NCI-H446 (cell line): Measurements from ENCODE around the gene FES.

Experiments used
- DNase-seq, 2 experiments: peaks; one replicate each; lab custom pipeline; 2025; lab: John Stamatoyannopoulos, UW

Gene FES

DNA sequence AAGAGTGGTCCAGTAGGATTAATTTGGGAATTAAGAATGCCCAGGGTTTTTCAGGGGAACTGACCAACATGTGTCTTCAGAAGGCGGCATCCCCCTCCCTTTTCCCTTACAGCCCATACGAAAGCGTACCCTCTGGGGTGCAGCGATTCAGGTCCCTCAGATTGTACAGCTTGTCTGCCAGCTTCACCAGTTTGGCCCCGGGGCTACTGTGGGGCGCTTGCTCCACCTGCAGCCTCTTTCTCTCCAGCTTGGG is 47.2 kb downstream of the FES start:
- no peak for DNase-seq

DNA sequence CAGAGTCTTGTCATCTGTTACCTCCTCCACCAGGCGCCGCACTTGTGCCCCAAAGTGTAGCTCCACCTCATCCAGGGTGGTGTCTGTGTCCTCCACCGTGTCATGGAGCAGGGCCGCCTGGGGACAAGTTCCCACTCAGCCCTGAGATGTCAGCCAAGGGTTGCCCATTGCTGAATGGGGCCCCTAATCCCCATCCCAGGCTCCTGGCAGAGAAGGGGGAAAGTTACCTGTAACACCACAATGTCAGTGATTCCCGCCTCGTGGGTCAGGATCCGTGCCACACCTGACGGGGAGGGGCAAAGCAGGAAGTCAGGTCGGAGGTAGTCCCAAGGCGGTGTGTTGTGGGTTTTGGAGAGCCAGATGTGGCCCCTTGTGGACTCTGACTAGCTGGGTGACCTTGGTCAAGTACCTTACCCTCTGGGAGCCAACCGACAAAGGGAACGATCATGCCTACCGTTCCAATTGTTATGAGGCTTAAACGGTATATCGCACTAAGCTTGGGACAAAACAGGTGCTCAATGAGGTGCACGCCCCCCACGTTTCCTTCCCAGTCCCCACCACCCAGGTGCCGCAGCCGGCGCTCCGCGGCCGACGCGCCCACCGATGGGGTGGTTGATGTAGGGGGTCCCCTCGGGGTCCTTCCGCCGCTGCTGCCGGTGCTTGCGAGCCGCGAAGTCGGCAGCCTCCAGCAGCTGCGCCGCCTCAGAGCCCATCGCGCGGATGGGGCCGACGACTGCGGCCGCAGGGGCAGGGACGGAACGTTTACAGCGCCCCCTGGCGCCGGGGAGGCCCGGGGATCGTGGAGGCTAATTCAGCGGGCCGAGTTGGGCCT is 47.7 kb downstream of the FES start, which contains the start of gene HDDC3:
TSS of gene HDDC3 (minus strand) at position 722 of the 832 bp plus-strand sequence. CDS start at position 713, 9 bp downstream.
- peak; percentile 37 to 82 for DNase-seq

DNA sequence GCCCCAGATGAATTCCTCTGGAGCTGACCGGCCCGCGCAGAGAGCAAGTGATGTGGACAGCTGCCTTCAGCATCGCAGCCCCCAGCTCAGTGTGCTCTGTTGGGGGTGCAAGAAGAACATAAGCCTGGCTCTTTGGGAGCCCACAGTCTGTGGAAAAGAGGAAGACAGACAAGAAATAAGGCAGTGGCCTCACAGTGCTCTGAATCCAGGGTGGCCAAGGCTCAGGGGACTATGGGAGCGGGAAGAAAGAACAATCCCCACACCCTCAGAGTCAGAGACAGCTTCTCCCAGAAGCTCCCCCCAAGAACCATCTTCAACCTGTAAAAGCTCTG is 48.3 kb downstream of the FES start:
- no peak for DNase-seq

DNA sequence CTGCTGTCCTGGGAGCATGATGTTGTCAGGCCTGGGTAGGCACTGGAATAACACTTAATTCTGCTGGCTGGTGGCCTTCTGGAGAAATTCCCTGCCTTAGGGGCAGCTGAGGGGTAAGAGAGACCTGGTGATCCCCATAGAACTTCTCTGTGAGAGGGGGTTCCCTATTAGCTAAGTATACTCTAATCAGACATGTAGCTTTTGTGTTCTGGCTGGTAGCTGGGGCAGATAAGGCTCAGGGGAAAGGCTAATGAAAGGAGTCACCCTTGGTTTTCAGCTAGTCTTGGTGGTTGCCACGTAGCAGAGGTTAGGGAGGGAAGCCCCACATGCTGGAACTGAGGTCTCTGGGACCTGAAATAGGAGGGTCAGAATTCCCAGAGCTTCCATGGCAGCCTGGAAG is 49.0 kb downstream of the FES start:
- no peak for DNase-seq

DNA sequence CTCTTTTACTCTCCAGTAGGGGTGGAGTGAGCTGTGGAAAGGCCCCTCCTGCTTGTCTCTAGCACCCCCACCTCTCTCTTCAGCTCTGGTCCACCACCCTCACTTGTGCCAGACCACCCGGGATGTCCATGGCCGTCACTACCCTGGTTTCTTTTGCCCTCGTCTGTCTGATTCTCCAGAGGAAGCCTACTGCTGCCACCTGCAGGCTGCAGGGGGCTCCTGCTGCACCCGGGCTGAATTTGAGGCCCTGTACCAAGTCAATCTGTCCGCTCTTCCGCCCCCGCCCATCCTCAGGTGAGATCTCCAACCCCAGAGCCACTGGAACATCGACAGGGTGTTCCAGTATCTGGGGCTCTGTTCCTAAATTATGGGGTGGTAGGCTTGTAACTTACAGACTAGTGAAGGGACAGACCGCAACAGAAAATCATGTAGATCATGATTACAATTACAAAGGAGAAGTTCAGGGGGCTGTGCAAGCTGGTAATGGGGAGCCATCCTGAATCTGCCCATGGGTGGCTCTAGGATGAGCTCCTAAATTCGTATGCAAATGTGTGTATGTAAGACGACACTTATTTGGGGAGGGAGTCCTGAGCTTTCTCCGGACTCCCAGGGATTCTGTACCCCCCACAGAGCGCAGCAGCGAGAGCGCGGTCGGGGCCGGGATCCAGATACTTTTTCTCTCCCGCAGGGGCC is 50.1 kb downstream of the FES start:
- peak; percentile 38 to 81 for DNase-seq

DNA sequence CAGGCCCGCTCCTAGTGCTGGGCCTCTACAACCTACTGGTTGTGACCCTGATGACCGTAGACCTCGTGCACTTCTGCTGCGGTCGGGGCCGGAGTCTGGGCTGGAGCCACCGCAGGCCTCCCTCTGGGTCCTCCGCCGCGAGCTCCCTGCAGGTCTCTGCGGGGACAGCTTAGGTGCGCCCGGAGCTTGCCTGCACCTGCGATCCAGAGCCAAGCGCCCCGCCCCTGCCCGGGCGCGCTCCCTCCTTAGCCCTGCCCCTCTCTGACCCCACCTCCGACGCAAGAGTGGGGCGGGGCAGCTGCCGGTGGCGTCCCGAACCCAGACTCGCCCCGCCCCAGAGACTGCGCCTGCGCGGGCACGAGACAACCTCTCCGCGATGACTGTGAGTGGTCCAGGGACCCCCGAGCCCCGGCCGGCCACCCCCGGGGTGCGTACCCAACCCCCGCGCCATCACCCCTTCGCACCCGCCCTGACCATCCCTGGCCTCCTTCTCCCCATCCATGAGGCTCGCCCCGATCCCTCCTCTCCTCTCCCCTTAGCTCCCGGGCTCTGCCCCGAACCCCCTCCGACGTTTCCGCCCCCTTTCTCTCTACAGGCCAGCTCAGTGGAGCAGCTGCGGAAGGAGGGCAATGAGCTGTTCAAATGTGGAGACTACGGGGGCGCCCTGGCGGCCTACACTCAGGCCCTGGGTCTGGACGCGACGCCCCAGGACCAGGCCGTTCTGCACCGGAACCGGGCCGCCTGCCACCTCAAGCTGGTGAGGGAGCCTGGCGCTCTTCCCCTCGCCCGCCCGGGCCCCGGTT is 50.8 kb downstream of the FES start, which contains the start of gene UNC45A:
TSS of gene UNC45A (plus strand) at position 337 of the 803 bp plus-strand sequence. CDS start at position 377, 40 bp downstream.
- peak; percentile 38 to 82 for DNase-seq

DNA sequence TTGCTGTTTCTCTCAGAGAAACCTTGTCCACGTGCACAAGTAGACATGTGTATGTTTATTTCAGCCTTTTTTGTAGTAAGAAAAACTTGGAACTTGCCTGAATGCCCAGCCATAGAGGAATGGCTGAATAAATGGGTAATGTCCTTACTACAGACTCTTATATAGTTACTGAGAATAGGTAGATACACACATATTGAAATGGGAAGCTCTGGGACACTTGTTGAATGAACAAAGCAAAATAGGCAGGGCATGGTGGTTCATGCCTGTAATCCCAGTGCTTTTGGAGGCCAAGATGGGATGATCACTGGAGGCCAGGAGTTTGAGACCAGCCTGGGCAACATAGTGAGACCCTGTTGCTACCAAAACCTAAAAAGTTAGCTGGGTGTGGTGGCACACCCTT is 52.5 kb downstream of the FES start:
- DNase-seq = no peak

DNA sequence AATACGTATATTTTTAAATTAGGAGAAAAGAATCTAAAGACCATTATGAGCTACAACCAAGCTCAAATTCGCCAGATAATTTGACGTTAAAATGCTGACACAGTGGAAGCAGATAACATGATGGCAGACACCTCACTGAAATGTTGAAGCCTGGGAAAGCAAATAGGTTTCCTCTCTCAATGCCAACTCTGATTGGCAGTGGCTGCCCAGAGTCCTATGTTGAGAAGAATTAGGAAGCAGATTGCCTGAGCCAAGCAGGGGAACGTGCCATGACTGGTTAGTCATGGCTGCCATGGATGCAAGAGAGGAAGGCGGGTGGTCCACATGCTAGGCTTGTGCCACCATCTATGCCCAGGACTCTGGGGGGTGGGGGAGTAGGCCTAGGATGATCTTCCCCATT is 54.0 kb downstream of the FES start:
- no peak for DNase-seq

DNA sequence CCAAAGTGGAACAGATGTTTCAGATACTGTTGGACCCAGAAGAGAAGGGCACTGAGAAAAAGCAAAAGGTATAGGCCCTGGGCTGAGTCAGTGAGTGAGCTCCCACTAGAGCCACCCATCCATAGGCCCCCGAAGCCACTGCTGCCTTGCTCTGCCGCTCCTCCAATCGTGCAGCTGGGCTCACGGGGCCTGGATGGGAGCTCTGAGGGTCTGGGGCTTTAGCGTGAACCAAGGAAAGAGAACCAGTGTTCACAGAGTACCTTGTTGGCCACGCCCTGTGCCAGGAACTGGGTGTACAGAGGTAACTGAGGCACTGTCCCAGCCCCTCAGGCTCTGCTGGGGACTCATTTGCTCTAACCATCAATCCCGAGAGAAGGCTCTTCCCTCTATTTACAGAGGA is 55.5 kb downstream of the FES start:
- no peak for DNase-seq

DNA sequence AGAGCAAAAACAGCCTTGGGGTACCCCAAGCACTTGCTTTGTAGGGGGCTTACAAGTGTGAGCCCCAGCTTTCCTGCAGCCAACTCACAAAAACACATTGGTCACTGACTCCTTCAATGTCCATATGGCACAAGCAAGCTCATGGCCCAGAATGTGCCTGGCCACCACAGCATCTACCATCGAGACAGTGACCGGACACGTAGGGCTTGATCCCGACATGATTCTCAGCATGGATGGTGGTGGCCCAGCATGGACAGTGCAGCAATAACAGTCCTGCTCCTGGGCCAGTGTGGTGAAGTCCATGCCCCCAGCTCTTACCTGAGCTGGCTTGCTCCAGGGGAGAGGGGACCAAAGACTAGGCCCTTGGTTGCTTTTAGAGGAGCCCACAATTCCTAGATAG is 56.7 kb downstream of the FES start:
- DNase-seq = no peak

DNA sequence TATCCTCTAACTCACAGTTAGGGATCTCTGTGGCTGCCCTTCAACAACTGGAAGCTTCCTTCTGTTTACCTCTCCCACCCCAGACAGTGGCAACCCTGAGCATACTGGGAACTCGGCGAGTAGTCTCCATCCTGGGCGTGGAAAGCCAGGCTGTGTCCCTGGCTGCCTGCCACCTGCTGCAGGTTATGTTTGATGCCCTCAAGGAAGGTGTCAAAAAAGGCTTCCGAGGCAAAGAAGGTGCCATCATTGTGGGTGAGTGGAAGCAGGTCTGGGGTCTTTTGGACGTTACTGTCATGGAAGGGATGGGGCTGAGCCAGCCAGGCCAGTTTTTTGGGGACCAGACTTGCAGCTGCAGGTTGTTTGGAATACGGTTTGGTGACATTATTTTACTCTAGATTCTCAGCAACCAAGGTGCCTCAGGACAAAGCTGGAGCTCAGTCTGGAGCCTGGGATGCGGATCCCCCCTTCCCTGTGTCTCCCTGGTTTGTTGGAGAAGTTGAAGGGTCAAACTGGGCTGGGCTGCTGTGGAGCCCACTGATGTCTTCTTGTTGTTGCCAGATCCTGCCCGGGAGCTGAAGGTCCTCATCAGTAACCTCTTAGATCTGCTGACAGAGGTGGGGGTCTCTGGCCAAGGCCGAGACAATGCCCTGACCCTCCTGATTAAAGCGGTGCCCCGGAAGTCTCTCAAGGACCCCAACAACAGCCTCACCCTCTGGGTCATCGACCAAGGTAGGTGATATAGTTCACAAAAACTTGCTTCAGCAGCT is 58.2 kb downstream of the FES start:
- DNase-seq = no peak

DNA sequence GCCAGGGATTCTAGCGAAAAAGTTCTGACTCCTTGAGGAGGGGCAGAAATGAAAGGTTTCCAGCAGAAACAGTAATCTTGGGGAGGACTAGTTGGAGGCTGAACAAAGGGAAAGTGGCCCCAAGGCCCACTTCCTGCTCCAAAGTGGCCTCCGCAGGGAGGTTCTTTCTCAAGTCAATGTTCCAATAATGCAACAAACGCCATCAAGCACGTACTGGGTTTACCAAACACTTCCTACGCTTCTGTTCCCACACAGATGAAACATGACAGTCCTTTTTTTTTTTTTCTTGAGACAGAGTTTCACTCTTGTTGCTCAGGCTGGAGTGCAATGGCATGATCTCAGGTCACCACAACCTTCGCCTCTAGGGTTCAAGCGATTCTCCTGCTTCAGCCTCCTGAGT is 60.8 kb downstream of the FES start:
- DNase-seq = no peak
